Fibroblast of mammary gland (primary cell): ENCODE data around the gene FILIP1L.

ENCODE experiments used
- DNase-seq: peaks from one replicate; pipeline ENCODE4 v3.0.0-alpha.2; 2010; ENCODE audit warnings: low read depth
- H3K4me3 ChIP-seq: 2 replicates; pipeline ENCODE4 v1.5.1; 2011; ENCODE audit warnings: low read depth, mild to moderate bottlenecking, low read length, moderate library complexity; ENCODE audit not compliant: control insufficient read depth
- TF ChIP-seq, protein P1 (sequence below): conservative IDR thresholded peaks from 2 replicates; pipeline ENCODE4 v1.5.1; 2011; ENCODE audit warnings: low read depth, low read length, inconsistent platforms; ENCODE audit not compliant: control insufficient read depth, insufficient read depth

FILIP1L gene

DNA sequence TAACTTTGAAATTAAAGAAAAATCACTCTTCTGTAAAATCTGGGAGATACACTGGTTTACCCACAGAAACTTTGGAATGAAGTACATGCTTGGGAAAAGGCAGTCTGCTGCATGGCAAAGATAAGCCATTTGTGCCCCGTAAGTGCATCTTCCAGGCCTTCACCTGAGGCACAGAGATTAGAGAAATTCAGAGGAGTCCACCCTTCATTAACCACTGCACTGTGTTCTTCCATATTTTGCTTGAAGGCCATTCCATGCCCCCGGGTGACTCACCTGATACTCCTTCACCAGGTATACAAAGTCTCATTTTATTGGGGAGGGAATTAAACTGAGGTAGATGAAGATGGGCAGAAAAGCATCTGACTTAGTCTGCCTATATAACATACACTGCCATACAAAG is 243.6 kb downstream of the FILIP1L start:
- no peak overlapping the region for H3K4me3 ChIP-seq

DNA sequence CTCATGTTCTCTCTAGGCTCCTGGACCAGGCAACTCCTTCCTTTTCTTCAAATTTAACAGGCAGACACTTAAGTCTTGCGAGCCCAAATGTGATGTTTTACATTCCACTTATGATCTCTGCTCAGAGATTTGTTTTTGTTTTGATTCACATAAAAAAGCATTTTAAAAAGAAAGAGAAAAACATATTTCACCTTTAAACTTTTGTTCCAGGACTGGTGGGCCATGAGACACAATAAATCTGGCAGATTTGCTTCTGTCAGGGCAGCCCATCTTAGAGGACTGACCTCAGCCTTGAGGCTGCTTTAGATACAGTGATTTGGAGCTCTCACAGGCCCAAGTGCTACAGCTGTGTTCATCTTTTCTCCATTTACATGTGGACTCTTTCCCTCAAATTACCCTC is 244.7 kb downstream of the FILIP1L start:
- no peak for DNase-seq
- no peak overlapping the region for H3K4me3 ChIP-seq
- TF ChIP-seq, protein P1, sequence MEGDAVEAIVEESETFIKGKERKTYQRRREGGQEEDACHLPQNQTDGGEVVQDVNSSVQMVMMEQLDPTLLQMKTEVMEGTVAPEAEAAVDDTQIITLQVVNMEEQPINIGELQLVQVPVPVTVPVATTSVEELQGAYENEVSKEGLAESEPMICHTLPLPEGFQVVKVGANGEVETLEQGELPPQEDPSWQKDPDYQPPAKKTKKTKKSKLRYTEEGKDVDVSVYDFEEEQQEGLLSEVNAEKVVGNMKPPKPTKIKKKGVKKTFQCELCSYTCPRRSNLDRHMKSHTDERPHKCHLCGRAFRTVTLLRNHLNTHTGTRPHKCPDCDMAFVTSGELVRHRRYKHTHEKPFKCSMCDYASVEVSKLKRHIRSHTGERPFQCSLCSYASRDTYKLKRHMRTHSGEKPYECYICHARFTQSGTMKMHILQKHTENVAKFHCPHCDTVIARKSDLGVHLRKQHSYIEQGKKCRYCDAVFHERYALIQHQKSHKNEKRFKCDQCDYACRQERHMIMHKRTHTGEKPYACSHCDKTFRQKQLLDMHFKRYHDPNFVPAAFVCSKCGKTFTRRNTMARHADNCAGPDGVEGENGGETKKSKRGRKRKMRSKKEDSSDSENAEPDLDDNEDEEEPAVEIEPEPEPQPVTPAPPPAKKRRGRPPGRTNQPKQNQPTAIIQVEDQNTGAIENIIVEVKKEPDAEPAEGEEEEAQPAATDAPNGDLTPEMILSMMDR, result no peak

More for the DNA sequence above, 243.6 kb downstream of the FILIP1L start:
- TF ChIP-seq, protein P1, result no peak
- no peak for DNase-seq

DNA sequence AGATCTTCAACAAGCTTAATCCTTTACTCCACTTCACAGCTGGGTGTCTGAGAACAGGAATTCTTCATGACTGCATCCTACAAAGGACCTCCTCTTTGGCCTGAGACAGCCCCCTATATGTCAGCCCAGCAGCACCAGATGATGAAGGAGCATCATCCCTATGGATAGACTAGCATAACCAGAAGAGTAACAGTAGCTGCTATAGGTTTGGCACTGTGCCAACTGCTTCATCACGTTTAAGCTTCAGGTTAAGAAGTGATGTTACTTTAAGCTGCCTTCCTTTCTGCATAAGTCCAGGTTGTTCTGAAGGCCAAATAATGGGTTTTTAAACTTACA is 246.0 kb downstream of the FILIP1L start:
- no peak overlapping the region for H3K4me3 ChIP-seq
- DNase-seq, result peak; percentile 45
- TF ChIP-seq, protein P1, result no peak

DNA sequence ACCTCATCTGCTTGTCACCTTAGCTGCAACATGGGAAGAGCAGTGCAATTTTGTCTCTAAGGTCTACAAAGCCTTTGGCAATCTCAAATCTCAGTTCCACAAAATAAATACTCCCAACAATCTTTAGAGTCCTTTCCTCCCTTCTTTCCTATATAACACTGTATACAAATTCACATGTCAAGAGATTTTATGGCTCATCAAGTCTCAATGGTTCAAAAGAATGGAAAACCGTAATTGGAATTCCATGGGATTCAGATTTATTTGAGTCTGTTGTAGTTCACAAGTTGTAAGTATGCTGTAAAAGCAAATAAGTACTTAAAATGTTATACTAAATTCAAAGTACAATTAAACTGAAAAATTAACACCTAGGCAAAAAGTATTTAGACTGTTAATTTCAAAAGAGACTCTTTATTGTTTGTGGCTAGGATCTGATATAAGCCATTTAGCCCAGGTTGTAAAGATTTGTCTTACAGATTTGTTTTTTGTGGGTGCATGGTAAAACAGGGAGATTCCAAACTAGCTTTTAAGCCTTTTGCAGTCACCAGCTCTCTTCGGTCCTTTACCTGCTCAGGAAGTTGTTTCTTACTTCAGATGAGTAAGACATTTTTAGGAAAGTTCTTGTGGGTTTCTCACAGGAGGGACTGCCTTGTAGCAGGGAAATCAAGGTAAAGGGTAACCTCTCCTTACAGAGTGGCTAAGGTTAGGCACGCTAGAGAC is 246.5 kb downstream of the FILIP1L start:
- TF ChIP-seq, protein P1, result no peak
- no peak for DNase-seq
- no peak overlapping the region for H3K4me3 ChIP-seq

DNA sequence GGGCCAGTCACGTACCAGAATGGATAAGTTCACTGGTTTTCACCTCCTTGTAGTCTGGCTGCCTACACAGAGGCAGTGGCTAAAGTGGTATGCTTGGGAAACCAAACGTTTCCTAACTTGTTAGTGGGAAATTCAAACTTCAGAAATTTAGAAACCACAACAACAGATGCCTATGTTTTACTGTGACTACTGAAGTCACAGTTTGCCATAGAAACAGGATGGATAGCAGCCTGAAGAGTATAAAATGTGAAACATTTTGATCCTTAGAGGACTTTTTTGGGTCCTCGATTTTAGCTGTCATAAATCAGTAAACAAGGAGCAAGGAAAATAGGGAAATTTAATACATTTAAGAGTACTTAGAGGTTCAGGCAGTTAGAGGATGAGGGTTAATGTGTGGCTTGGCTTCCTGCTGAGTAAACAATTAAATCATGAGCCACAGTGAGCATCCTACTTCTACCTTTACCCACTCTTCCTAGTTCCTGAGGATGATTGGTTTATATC is 248.0 kb downstream of the FILIP1L start:
- H3K4me3 ChIP-seq, result no peak overlapping the region
- DNase-seq, result peak; percentile 89
- TF ChIP-seq, protein P1, result no peak

DNA sequence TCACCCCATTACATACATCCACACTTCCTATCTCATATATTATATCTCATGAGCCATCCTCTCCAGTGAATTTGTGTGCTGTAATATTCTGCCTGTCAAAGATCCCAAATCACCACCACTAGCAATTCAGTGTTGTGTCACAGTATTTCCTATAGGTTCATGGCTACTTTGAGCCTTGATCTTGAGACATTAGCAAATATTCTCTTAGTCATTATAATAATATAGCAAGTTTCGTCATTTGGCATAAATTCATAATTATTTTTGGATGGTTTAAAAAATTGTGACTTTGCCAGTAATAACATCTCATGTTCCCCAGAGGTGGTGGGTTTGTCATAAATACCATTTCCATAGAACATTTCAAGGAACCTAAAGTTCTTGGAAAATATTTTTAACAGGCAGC is 249.0 kb downstream of the FILIP1L start:
- TF ChIP-seq, protein P1, result no peak
- H3K4me3 ChIP-seq, result no peak overlapping the region
- peak; percentile 89 for DNase-seq
